Measurements from ENCODE around the gene DLL4.

DLL4 gene

GRCh38 chr15:40988156-40988555 is 59.0 kb downstream of the DLL4 start:
- no peak for DNase-seq (ENCODE audit: extremely low read depth, low read depth)
- no peak overlapping the region for H3K4me3 ChIP-seq (replicated peaks; ENCODE audit: low read depth, low read length)
- TF ChIP-seq, protein P1, sequence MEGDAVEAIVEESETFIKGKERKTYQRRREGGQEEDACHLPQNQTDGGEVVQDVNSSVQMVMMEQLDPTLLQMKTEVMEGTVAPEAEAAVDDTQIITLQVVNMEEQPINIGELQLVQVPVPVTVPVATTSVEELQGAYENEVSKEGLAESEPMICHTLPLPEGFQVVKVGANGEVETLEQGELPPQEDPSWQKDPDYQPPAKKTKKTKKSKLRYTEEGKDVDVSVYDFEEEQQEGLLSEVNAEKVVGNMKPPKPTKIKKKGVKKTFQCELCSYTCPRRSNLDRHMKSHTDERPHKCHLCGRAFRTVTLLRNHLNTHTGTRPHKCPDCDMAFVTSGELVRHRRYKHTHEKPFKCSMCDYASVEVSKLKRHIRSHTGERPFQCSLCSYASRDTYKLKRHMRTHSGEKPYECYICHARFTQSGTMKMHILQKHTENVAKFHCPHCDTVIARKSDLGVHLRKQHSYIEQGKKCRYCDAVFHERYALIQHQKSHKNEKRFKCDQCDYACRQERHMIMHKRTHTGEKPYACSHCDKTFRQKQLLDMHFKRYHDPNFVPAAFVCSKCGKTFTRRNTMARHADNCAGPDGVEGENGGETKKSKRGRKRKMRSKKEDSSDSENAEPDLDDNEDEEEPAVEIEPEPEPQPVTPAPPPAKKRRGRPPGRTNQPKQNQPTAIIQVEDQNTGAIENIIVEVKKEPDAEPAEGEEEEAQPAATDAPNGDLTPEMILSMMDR (IDR thresholded peaks at IDR 0.05; ENCODE audit: low read depth, low read length, missing control alignments), result no peak

All from HFF-Myc (cell line).